Transverse colon (tissue), 4 donors: ENCODE measurements around the gene SH3PXD2B. TPM values are rescaled to one million over a fixed set of nuclear protein-coding genes. Genes with fewer than 3 reads are reported as not detected.

Experiments
- DNase-seq: peaks from one replicate; pipeline ENCODE4 v3.0.0-alpha.2; 2019
- H3K27ac ChIP-seq, 4 donors: fragments of 200-600 bp; sonication (generic); 2 replicates each; pipeline ENCODE4 v1.5.1; 2016 to 2018; ENCODE audit warnings: inconsistent platforms in 4 of 4
- H3K27me3 ChIP-seq: fragments of 200-600 bp; sonication (generic); 2 replicates; pipeline ENCODE4 v1.5.1; 2017; ENCODE audit warnings: inconsistent platforms
- H3K36me3 ChIP-seq, 4 donors: fragments of 200-600 bp; sonication (generic); 2 replicates each; pipeline ENCODE4 v1.5.1; 2017 to 2019; ENCODE audit warnings: inconsistent platforms in 4 of 4
- H3K4me1 ChIP-seq, 4 donors: fragments of 200-600 bp; sonication (generic); 2 replicates each; pipeline ENCODE4 v1.5.1; 2017 to 2020; ENCODE audit warnings: inconsistent platforms in 4 of 4
- H3K4me3 ChIP-seq, 4 donors: fragments of 200-600 bp; sonication (generic); 1 replicate in 1 of 4; 2 replicates in 3 of 4; pipeline versions ENCODE4 v1.5.1 to v1.6.1; 2017 to 2019; ENCODE audit warnings: inconsistent platforms in 4 of 4
- H3K9me3 ChIP-seq, 2 donors: fragments of 200-600 bp; sonication (generic); 2 replicates each; pipeline ENCODE4 v1.5.1; 2017 to 2019; ENCODE audit warnings: inconsistent platforms in 2 of 2
- CTCF ChIP-seq, 5 experiments: fragments of 200-600 bp in 3 of 5; fragments of 450-650 bp in 2 of 5; sonication (generic) in 3 of 5; IDR thresholded peaks; 1 replicate in 2 of 5; 2 replicates in 3 of 5; pipeline ENCODE4 v1.5.1; 2016 to 2017; ENCODE audit warnings: antibody characterized with exemption in 5 of 5, inconsistent platforms in 3 of 5, mild to moderate bottlenecking in 2 of 5, moderate library complexity in 1 of 5
- EP300 ChIP-seq: sonication (generic); formaldehyde crosslinking; IDR thresholded peaks from one replicate; pipeline ENCODE4 v1.6.1; 2017; ENCODE audit warnings: antibody characterized with exemption, low read depth
- POLR2A ChIP-seq: fragments of 450-650 bp; IDR thresholded peaks from one replicate; pipeline ENCODE4 v1.6.1; 2016; ENCODE audit warnings: antibody characterized with exemption, mild to moderate bottlenecking, moderate library complexity
- POLR2AphosphoS5 ChIP-seq, 3 donors: sonication (generic); formaldehyde crosslinking; IDR thresholded peaks; one replicate each; pipeline ENCODE4 v1.6.1; 2016; ENCODE audit warnings: antibody characterized with exemption in 3 of 3
- WGBS, 2 donors: methylation state at CpG; one replicate each; pipeline ENCODE4 v1.1.5; 2018; ENCODE audit warnings: low coverage in 1 of 2; 5-methylcytosine and 5-hydroxymethylcytosine counted together
- in situ Hi-C, 4 donors: fragments of 200-750 bp; cut with MboI; loops; one replicate each; pipeline versions ENCODE4 v1.15.0 to v1.15.1; 2017; ENCODE audit warnings: low sequenced_read_pairs in 3 of 4, low pct_ligation_motif_present in 1 of 4, low pct_unique_long_range_greater_than_20kb in 1 of 4
- intact Hi-C: fragments of 100-400 bp; cut with DNase I; formaldehyde crosslinking; loops from one replicate; pipeline ENCODE4 v1.15.1; 2023; ENCODE audit warnings: low total_unique reads
- total RNA-seq, 4 donors: library from RNA; depleted of rRNA; stranded (reverse); fragments of >200 nt; gene quantifications; one replicate each; pipeline ENCODE4 v1.1.0, GENCODE V29; 2016

Gene SH3PXD2B
- total RNA-seq, 4 donors from 2014 or later, result 10.2 to 26.6 (median 14.6) TPM

- no peak for DNase-seq
- intact Hi-C loops, result no loop called here
- 54 to 67% methylated on average over 1 to 4 of the region's 4 CpGs for WGBS, 2 donors
- H3K36me3 ChIP-seq, result no peaks in the 10 kb centered on the region
- H3K27ac ChIP-seq, result no peak overlapping the region
- no peaks in the 10 kb centered on the region for H3K4me1 ChIP-seq
- H3K4me3 ChIP-seq, result no peak overlapping the region
- TF ChIP-seq POLR2AphosphoS5 (IDR thresholded peaks at IDR 0.05), result no peak
- TF ChIP-seq EP300, result no peak
- TF ChIP-seq POLR2A, result no peak
- no peak for TF ChIP-seq CTCF (IDR thresholded peaks at IDR 0.05)
- no peaks in the 10 kb centered on the region for H3K27me3 ChIP-seq
- in situ Hi-C loops, result no loop called here
- peaks cover 4 to 5% of the 10 kb centered on the region in 2 donors for H3K9me3 ChIP-seq
Observed at GRCh38 chr5:172365948-172366608, 88.2 kb downstream of the SH3PXD2B start.

DNA sequence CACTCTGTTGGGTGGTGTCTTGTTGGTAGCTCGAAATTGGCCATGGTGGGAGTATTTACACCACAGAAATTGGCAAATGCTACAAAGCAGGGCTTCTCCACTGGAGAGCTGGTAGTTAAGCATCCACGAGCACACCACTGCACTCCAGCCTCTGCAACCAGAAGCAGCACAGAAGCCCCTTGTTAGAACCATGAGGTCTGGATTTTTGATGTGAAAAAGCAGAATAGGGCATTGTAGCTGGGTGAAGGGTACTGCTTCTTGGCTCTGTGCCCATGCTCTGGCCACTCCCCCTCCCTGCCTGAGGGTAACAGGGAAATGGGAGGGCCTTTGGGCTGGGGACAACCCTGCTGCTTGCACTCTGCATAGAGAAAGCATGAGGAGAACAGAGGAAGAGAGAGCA, 89.6 kb downstream of the SH3PXD2B start:
- no peak for TF ChIP-seq POLR2A
- TF ChIP-seq EP300, result no peak
- TF ChIP-seq POLR2AphosphoS5 (IDR thresholded peaks at IDR 0.05), result no peak
- no peak for TF ChIP-seq CTCF (IDR thresholded peaks at IDR 0.05)
- no peak overlapping the region for H3K4me3 ChIP-seq
- no peaks in the 10 kb centered on the region for H3K36me3 ChIP-seq
- no peaks in the 10 kb centered on the region for H3K4me1 ChIP-seq
- no peak overlapping the region for H3K27ac ChIP-seq
- H3K27me3 ChIP-seq, result no peaks in the 10 kb centered on the region
- intact Hi-C loops (no loop called here), in situ Hi-C loops (no loop called here)
- H3K9me3 ChIP-seq, result no peaks in the 10 kb centered on the region
- 91% methylated on average over 2 of the region's 2 CpGs; no CpG with 5 or more reads in 1 of the 2 donors for WGBS, 2 donors
- DNase-seq, result no peak

- in situ Hi-C loops, result no loop called here
- TF ChIP-seq POLR2AphosphoS5 (IDR thresholded peaks at IDR 0.05) (no peak), EP300 (no peak), POLR2A (no peak), CTCF (IDR thresholded peaks at IDR 0.05) (no peak)
- Histone ChIP-seq H3K9me3 (no peaks in the 10 kb centered on the region), H3K36me3 (no peaks in the 10 kb centered on the region), H3K27ac (no peak overlapping the region), H3K27me3 (no peaks in the 10 kb centered on the region), H3K4me3 (no peak overlapping the region), H3K4me1 (no peaks in the 10 kb centered on the region)
- intact Hi-C loops, result no loop called here
- WGBS, 2 donors, result 86 to 100% methylated on average over 1 to 4 of the region's 4 CpGs
- DNase-seq, result no peak
Observed at GRCh38 chr5:172362755-172363154, 91.6 kb downstream of the SH3PXD2B start.

DNA sequence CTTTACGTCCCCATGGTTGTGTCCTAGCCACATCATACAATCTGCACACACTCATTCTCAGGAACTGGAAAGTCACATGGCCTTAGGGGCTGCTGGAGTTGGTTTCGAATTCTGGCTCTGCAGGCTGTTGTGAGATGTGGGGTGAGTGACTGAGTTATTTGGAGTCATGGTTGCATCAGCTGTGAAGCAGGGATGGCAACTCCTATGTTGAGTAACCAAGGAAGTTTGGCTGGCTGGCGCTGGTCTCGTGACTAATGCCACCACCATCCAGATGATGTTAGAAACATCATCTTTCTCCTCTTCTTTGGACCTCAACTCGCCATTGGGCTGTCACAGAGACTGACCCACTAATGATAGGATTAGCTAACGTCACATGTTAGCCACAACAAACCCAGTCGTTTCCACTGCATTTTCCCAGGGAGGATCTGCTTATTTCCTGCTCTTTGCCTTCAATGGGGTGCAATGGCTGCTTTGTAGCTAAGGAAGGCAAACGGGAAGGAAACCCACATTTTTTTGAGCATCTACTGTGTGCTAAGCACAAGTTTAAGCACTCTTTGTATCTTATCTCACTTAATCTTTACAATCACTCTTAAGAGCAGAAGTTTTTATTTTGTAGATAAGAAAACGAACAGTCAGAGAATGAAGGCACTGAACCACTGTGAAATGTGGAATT, 92.6 kb downstream of the SH3PXD2B start:
- H3K27ac ChIP-seq, result no peak overlapping the region
- in situ Hi-C loops (no loop called here), intact Hi-C loops (no loop called here)
- H3K4me1 ChIP-seq, result no peaks in the 10 kb centered on the region
- H3K27me3 ChIP-seq, result no peaks in the 10 kb centered on the region
- WGBS, 2 donors, result 72 to 82% methylated on average over 7 to 9 of the region's 9 CpGs
- no peak for DNase-seq
- H3K4me3 ChIP-seq, result no peak overlapping the region
- no peaks in the 10 kb centered on the region for H3K36me3 ChIP-seq
- no peaks in the 10 kb centered on the region for H3K9me3 ChIP-seq
- no peak for TF ChIP-seq POLR2A
- no peak for TF ChIP-seq POLR2AphosphoS5 (IDR thresholded peaks at IDR 0.05)
- no peak for TF ChIP-seq CTCF (IDR thresholded peaks at IDR 0.05)
- TF ChIP-seq EP300, result no peak
